ACC112 (cell line): ENCODE data around the gene DRC1.

Source experiments
- H2AFZ ChIP-seq: fragments of 200-600 bp; sonication (generic); one replicate; pipeline ENCODE4 v1.6.0; 2017; ENCODE audit warnings: antibody characterized with exemption, low read length; ENCODE audit not compliant: unreplicated experiment
- H3K27ac ChIP-seq: fragments of 200-600 bp; sonication (generic); 2 replicates; pipeline ENCODE4 v1.5.1; 2014; ENCODE audit warnings: low read depth, mild to moderate bottlenecking, antibody characterized with exemption, low read length, moderate library complexity
- H3K27me3 ChIP-seq: fragments of 200-600 bp; sonication (generic); 2 replicates; pipeline ENCODE4 v1.6.1; 2014; ENCODE audit warnings: mild to moderate bottlenecking, antibody characterized with exemption, low read length, moderate library complexity, mixed read lengths; ENCODE audit not compliant: insufficient read depth
- H3K36me3 ChIP-seq: fragments of 200-600 bp; sonication (generic); 2 replicates; pipeline ENCODE4 v1.6.1; 2016; ENCODE audit warnings: mild to moderate bottlenecking, antibody characterized with exemption, low read length, moderate library complexity, mixed read lengths; ENCODE audit not compliant: insufficient read depth
- H3K4me1 ChIP-seq: fragments of 200-600 bp; sonication (generic); one replicate; pipeline ENCODE4 v1.6.1; 2016; ENCODE audit warnings: low read length, mixed read lengths; ENCODE audit not compliant: insufficient read depth, unreplicated experiment, control insufficient read depth
- H3K4me3 ChIP-seq: fragments of 200-600 bp; sonication (generic); 2 replicates; pipeline ENCODE4 v1.5.1; 2014; ENCODE audit warnings: mild to moderate bottlenecking, low read depth, low read length
- H3K79me2 ChIP-seq: fragments of 200-600 bp; sonication (generic); one replicate; pipeline ENCODE4 v1.6.0; 2016; ENCODE audit warnings: low read length; ENCODE audit not compliant: control insufficient read depth, unreplicated experiment, insufficient read depth

Gene DRC1

DNA sequence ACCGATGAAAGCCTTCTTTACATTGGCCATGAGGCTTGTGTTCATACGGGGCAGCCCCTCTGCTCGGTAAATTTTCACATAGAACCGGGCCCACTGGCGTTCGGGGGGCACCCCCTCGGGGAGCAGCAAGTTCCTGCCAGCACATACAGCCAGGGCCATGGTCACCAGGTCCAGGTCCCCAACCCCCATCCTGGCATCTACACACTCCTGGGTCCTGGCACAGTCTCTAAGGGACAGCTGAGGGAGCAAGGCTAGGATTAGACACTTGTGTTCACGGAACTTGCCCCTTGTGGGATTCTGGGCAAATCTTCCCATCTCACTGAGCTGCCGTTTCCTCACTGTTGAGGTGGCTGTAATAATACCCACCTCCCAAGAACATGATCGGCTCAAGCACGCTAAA is 81.8 kb downstream of the DRC1 start:
- H2AFZ ChIP-seq: no peak overlapping the region
- H3K79me2 ChIP-seq: no peaks in the 10 kb centered on the region
- H3K4me3 ChIP-seq: no peak overlapping the region
- H3K27me3 ChIP-seq: peaks cover 10% of the 10 kb centered on the region; the same call in 1 of the 2 replicates
- H3K36me3 ChIP-seq: no peaks in the 10 kb centered on the region
- H3K4me1 ChIP-seq: no peaks in the 10 kb centered on the region
- H3K27ac ChIP-seq: no peak overlapping the region

- Histone ChIP-seq H3K36me3 (no peaks in the 10 kb centered on the region), H3K4me3 (no peak overlapping the region), H2AFZ (no peak overlapping the region), H3K79me2 (no peaks in the 10 kb centered on the region), H3K4me1 (no peaks in the 10 kb centered on the region), H3K27ac (no peak overlapping the region), H3K27me3 (peaks cover 10% of the 10 kb centered on the region; the same call in 1 of the 2 replicates)
These were observed 82.3 kb downstream of the DRC1 start for GRCh38 chr2:26483957-26484565.

- Histone ChIP-seq H3K36me3 (no peaks in the 10 kb centered on the region), H3K4me1 (no peaks in the 10 kb centered on the region), H3K27ac (no peak overlapping the region), H3K27me3 (peaks cover 10% of the 10 kb centered on the region; the same call in 1 of the 2 replicates), H2AFZ (no peak overlapping the region), H3K4me3 (no peak overlapping the region), H3K79me2 (no peaks in the 10 kb centered on the region)
These were observed 82.9 kb downstream of the DRC1 start for GRCh38 chr2:26484579-26484978.

DNA sequence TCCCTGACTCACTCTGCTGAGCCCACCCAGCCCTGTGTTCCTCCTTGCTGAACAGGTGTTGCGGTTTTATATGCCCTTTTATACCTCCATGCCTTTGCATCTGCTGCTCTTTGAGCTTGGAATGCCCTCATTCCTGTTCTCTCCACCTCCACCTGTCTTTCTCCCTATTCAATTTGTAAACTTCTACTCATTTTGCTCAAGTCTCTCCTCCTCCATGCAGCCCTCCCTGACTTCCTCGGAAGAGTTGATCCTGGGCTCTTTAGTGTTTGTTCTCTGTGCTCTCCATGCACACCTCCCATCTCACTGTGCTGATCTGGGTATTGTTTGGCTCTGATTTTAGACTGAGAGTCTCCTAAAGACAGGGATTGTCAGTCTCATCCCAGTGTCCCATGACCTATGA is 83.4 kb downstream of the DRC1 start:
- Histone ChIP-seq H3K36me3 (no peaks in the 10 kb centered on the region), H2AFZ (no peak overlapping the region), H3K4me1 (no peaks in the 10 kb centered on the region), H3K79me2 (no peaks in the 10 kb centered on the region), H3K27me3 (peaks cover 10% of the 10 kb centered on the region; the same call in 1 of the 2 replicates), H3K4me3 (no peak overlapping the region), H3K27ac (no peak overlapping the region)

- Histone ChIP-seq H2AFZ (no peak overlapping the region), H3K27me3 (peaks cover 10% of the 10 kb centered on the region; the same call in 1 of the 2 replicates), H3K79me2 (no peaks in the 10 kb centered on the region), H3K27ac (no peak overlapping the region), H3K36me3 (no peaks in the 10 kb centered on the region), H3K4me1 (no peaks in the 10 kb centered on the region), H3K4me3 (no peak overlapping the region)
These were observed 84.2 kb downstream of the DRC1 start for GRCh38 chr2:26485725-26486418.

DNA sequence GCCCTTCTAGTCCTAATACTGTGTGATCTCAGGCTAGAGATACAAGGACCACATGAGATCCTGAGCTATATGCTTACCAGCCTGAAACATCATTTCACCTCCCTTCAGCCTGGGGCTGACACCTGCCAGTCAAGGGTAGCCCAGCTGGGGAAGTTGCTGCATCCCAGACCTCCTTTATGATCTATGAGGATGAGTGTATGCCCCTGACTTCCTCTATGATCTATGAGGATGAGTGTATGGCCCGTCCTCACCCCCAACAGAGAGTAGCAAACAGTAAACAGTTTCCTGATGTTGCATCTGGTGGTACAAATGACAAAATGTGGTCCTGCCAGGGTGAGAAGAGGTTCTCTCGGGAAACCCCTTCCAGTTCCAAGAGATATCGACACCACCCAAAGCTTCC is 85.1 kb downstream of the DRC1 start:
- Histone ChIP-seq H3K4me3 (no peak overlapping the region), H3K27ac (no peak overlapping the region)

DNA sequence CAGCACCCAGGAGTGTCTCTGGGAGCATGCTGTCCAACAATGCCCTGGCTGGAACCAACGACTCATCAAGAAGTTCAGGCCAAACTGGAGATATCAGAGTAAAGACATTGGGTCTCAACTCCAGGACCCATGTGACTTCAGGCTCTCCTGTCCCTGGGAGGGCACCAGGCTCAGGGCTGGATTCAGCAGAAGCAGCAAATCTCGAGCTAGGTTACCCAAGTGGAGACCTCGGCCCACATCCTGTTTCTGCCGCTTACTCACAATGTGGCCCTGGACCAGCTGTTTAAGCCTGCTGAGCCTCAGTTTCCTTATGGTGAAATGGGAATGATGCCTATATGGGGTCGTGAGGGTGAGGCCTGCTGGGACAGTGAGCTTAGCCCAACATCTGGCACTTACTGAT is 85.5 kb downstream of the DRC1 start:
- Histone ChIP-seq H3K27ac (no peak overlapping the region), H3K4me1 (no peaks in the 10 kb centered on the region), H3K4me3 (no peak overlapping the region), H3K27me3 (peaks cover 10% of the 10 kb centered on the region; the same call in 1 of the 2 replicates), H2AFZ (no peak overlapping the region), H3K36me3 (no peaks in the 10 kb centered on the region), H3K79me2 (no peaks in the 10 kb centered on the region)

More for the DNA sequence above, 85.1 kb downstream of the DRC1 start:
- H3K27me3 ChIP-seq: peaks cover 10% of the 10 kb centered on the region; the same call in 1 of the 2 replicates
- H2AFZ ChIP-seq: no peak overlapping the region
- H3K36me3 ChIP-seq: no peaks in the 10 kb centered on the region
- no peaks in the 10 kb centered on the region for H3K4me1 ChIP-seq
- no peaks in the 10 kb centered on the region for H3K79me2 ChIP-seq

- Histone ChIP-seq H3K4me1 (no peaks in the 10 kb centered on the region), H3K4me3 (no peak overlapping the region), H3K79me2 (no peaks in the 10 kb centered on the region), H3K36me3 (no peaks in the 10 kb centered on the region), H2AFZ (no peak overlapping the region), H3K27ac (no peak overlapping the region), H3K27me3 (peaks cover 6% of the 10 kb centered on the region; the same call in 1 of the 2 replicates)
These were observed 86.9 kb downstream of the DRC1 start for GRCh38 chr2:26488463-26489212.

DNA sequence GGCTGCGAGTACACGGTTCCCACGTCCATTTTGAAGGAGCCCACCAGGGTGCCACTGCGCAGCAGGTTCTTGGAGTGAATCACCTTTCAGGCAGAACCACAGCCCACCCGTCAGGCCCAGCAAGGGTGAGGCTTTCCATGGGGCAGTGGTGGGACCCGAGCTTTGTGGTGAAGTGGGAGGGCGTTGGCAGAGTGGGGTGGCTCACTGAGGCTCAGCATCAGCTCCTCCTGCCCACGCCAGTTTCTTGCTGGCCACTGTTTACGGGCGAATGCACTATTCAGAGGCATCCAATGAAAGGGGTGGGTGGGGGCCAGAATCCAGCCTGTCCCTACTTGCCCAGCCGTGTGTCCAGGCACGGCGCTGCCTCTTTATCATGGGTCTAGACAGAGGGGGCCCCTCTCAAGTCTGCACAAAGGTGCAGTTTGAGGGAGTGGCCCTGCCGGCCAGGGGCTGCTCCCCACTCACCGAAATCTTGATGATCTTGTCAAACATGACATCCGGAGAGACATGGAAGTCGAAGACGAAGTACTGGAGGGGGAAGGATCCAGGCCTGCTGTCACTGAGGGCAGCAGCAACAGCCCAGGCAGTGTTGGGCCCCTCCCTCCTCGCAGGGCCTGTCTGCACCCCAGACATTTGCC is 87.6 kb downstream of the DRC1 start:
- Histone ChIP-seq H3K79me2 (no peaks in the 10 kb centered on the region), H3K4me3 (no peak overlapping the region), H3K4me1 (no peaks in the 10 kb centered on the region), H3K36me3 (no peaks in the 10 kb centered on the region), H2AFZ (no peak overlapping the region), H3K27ac (no peak overlapping the region), H3K27me3 (0 out of 2 replicates have a peak, but pooled peaks cover 5% of the 10 kb centered on the region)

DNA sequence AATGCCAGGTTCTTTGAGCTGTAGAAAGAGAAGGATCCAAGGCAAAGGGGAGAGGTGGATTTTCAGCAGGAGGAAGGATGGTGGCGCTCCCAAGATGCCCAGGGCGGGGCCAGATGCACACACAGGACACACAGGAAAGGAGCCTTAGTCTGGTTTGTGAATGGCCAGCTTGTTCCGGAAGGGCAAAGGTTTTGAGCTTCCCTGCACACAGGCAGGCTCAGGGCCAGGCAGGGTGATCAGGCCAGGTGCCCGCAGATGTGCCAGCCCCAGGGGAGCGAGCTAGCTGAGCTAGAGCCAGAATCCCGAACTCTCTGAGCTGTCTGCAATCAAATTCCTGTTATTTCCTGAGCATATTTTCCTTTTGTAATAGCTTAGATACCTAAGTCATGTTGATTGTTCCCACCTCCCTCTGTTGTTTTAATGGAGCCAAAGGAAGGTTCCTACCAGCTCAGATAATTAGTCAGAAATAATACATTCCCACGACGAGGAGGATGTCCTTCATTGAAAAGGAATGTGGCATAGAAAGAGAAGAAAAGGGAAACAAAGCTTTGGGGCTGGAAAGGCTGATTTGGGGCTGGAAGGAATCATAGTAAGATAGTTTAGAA is 89.9 kb downstream of the DRC1 start:
- no peaks in the 10 kb centered on the region for H3K36me3 ChIP-seq
- no peak overlapping the region for H2AFZ ChIP-seq
- no peaks in the 10 kb centered on the region for H3K4me1 ChIP-seq
- no peaks in the 10 kb centered on the region for H3K27me3 ChIP-seq
- no peak overlapping the region for H3K4me3 ChIP-seq
- no peak overlapping the region for H3K27ac ChIP-seq
- no peaks in the 10 kb centered on the region for H3K79me2 ChIP-seq
